DMS79 treated with DMSO at 0.1 percent for 48 hours (cell line): ENCODE measurements around the gene SOHLH1.

Experiments
- DNase-seq: peaks from one replicate; lab custom pipeline; 2025; lab: John Stamatoyannopoulos, UW

Gene SOHLH1

DNA sequence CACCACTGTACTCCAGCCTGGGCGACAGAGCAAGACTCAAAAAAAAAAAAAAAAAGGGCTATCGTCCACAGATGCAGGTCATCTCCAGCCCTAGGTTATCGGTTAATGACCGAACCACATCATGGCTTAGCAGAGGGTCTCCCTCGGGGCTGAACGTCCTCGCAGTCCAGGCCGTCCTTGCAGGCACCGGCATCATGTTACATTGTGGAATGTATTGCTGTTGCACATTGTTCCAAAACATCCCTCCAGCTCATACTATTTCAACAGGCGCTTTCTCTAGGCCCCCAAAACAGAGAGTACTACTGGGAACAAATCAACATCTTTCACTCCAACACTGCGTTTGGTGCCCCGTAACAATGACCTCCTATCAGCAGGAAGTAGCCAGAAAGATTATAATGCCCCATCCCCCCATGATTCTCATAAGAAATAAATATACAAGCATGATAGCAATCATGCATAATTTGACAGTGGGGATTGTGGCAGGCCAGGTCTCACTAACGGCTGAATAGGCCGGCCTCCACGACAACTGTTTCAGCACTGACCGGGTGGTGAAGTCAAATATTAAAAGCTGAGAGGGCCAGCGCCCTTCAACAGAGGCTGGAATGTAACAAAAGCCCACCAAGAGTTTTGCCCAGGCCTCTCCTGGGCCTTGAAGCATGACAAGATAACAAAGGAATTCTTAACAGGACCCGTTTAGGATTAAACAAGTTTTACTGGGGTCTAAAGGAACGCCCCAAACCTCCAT is 37.3 kb downstream of the SOHLH1 start:
- DNase-seq, result no peak

DNA sequence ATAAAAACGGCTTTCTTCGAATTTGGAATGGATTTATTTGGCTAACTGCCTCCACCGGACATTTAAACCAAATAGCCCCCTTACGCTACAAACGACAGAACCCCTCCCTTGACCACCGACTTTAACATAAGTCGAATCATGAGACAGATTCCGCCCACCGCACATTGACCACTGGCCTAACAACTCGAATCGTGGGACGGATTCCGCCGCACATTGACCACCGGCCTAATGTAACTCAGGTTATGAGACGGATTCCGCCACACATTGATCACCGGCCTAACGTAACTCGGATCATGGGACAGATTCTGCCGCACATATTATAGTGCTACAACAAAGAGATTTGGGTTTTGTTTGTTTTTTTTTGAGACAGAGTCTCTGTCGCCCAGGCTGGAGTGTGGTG is 38.9 kb downstream of the SOHLH1 start:
- no peak for DNase-seq

DNA sequence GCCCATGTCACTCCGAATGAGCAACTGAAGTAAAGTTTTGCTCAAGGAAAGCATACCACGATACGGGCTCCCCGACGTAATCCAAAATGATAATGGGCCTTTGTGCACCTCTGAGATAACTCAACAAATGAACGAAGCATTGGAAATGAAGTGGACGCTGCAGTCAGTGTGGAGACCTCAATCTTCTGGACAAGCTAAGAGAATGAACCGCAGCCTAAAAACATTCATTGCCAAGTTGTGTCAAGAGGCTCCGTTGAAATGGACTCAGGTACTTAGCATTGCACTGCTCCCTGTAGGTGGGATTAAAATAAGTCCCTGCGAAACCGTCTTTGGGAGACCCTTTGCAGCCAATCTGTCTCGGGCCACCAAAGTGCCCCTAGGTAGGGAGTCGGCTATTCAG is 40.0 kb downstream of the SOHLH1 start:
- DNase-seq, result no peak

DNA sequence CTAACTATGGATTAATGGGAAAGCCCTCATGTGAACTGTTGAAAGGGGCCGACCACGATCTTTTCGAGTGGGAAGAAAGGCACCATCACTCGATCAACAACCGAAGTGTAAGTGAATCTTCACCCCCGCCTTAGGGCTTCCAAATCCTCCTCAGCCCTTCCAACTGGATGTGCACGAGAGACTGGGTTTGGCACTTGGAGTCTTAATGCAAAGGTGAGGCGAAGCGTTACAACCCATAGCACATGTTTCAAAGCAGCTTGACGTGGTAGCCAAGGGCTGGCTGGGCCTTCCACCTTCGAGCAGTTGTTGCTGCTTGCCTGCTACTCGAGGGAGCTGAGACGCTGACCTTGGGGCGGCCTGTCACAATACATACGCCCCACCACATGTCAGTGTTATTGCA is 41.9 kb downstream of the SOHLH1 start:
- DNase-seq, result no peak

DNA sequence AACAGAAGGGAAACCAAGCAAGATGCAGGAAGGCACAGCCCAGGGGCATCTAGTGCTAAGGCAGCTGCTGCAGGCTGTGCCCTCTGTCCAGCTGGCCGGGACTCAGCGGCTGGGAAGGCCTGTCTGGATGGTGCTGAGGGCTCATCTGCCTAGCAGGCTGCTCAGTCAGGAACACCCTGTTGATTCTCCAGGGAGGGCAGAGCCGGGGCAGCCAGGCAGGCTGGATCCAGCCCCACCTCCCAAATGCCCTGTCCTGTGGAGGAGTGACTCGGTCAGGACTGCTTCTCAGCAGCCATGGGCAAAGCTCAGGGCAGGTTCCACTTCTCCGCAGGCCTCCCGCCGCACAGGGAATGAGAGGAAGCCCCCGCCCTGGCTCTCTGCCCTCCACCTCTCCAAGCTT is 44.0 kb downstream of the SOHLH1 start:
- DNase-seq, result no peak

DNA sequence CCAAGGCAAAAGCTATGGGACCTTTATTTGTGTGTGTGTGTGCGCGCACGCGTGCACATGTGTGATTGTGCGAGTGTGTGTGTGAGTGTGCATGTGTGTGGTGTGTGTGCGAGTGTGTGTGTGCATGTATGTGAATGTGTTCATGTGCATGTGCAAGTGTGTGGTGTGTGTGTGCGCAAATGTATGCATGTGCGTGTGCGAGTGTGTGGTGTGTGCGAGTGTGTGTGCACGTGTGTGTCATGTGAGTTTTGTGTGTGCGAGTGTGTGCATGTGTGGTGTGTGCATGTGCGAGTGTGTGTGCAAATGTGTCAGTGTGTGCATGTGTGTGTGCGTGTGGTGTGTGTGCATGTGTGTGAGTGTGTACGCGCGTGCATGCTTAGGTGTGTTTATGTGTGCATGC is 48.9 kb downstream of the SOHLH1 start:
- no peak for DNase-seq

DNA sequence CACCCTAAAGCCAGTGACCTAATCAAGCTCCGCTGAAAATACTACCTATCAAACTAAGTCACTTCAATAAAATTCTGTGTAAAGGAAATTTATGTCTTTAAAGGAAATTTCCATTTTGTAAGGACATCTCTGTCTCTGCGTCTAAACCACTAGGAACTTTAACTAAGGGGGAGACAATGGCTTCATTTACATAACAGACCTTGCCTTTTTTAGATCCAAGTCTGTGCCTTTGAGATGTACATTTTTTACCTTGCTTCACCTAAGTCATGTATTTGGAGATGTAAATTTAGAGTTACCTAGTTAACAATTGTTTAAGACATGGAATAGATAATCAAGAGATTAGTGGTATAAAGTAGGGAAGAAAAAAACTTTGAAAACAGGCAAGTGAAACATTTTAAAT is 49.8 kb downstream of the SOHLH1 start:
- DNase-seq, result no peak

DNA sequence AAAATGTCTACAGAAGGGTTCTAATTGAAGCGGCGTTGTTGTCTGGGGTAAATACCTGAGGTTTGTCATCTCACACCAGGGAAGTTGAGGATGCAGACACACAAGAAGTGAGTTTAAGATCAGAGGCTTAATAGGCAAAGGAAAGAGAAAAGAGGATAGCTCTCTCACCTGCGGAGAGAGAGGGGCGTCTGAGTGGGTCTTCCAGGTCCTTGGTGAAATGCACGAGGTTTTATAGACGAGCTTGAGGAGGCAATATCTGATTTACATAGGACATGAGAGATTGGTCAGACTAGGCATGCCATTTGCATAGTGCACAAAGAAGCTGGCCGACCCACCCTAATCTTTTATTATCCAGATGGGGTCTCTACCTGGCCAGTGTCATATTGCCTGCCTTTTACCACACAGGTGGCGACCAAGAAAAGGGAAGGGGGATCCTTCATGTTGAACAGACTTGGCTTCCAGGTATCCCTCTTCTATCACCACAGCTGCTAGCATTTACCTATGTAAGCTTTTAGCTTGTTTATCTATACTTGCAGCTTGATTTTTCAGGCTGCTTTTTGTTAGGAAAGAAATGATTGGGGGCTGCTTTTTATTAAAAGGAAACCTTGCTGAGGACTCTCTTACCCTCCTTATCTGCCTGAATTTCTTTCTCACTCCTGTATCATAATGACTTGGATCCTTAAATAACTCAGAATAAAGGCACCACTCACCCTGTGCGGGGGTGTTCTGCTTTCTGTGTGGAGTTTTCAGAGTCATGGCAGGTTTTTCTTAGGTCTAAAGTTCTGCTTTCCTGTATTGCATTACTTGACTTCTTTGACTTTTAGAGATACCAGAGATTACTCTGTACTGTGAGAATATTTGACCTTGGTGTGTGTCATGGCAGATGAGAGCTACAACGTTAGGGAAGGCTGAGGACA is 50.5 kb downstream of the SOHLH1 start:
- DNase-seq, result no peak

DNA sequence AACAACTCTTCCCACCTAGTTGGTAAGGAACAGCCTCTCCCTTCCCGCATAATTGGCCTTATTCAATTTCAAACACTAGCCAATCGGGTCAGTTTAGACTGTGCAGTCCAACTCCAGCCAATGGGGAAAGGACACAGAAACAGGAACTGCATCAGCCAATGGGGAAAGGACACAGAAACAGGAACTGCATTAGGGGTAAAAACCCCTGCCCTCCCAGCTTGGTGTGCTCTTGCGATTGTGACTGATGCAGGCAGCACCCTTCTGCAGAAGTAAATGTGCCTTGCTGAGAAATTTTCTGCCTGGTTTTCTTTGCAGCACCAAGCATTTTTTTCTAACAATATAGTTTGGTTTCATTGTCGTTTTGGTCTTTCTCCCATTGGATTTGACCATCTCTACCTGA is 51.4 kb downstream of the SOHLH1 start:
- no peak for DNase-seq

DNA sequence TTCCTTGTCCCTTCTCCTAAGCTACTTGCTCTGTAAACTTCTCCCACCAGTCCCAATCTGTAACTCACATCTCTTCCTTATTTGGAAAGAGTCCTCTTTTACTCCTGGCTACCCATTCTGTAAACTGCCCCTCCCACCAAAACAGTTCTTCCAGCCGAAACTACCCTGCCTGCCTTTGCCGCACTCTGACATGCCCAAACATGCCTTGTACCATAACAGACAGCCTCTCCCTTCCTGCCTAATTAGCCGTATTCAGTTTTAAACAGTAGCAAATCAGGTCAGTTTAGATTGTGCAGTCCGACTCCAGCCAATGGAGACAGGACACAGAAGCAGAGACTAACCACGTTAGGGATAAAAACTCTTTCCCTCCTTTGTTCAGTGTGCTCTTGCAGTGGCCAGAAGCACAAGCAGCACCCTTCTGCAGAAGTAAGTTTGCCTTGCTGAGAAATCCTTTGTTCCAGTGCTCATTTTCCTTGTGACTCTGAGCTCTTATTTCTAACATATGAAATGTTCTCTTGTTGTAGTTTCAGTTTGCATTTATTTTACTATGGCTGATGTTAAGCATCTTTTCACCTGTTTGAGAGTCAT is 54.6 kb downstream of the SOHLH1 start:
- no peak for DNase-seq
